Mesothelial cell of epicardium (in vitro differentiated cells): ENCODE measurements around the gene ST8SIA4. TPM values are rescaled to one million over a fixed set of nuclear protein-coding genes. Genes with fewer than 3 reads are reported as not detected.

Experiments
- DNase-seq, 2 experiments: peaks; one replicate each; pipeline ENCODE4 v3.0.0; 2021; ENCODE audit warnings: low spot score in 2 of 2; ENCODE audit not compliant: unreplicated experiment in 2 of 2
- H3K27ac Mint-ChIP-seq: 2 replicates; pipeline ENCODE4 v1.8.0; 2021; ENCODE audit warnings: mixed read lengths
- H3K27me3 Mint-ChIP-seq: 2 replicates; pipeline ENCODE4 v1.8.0; 2021; ENCODE audit warnings: low read depth, mixed read lengths
- H3K36me3 Mint-ChIP-seq: 2 replicates; pipeline ENCODE4 v1.8.0; 2021; ENCODE audit warnings: mixed read lengths
- H3K4me1 Mint-ChIP-seq: 2 replicates; pipeline ENCODE4 v1.8.0; 2021; ENCODE audit warnings: mixed read lengths
- H3K4me3 Mint-ChIP-seq: 2 replicates; pipeline ENCODE4 v1.8.0; 2021; ENCODE audit warnings: mild to moderate bottlenecking, moderate library complexity, mixed read lengths
- H3K9me3 Mint-ChIP-seq: 2 replicates; pipeline ENCODE4 v1.8.0; 2021; ENCODE audit warnings: mixed read lengths
- total RNA-seq: library from RNA; stranded (reverse); gene quantifications from 3 replicates; pipeline ENCODE4 v1.2.1, GENCODE V29; 2021
- TF ChIP-seq, protein P1 (sequence below): fragments of 200-600 bp; sonication (generic); IDR thresholded peaks from one replicate; pipeline ENCODE4 v1.5.0; 2021; ENCODE audit warnings: antibody characterized with exemption; ENCODE audit not compliant: unreplicated experiment

Gene ST8SIA4
- total RNA-seq, 1 donor from 2014 or later = 9.6 TPM

DNA sequence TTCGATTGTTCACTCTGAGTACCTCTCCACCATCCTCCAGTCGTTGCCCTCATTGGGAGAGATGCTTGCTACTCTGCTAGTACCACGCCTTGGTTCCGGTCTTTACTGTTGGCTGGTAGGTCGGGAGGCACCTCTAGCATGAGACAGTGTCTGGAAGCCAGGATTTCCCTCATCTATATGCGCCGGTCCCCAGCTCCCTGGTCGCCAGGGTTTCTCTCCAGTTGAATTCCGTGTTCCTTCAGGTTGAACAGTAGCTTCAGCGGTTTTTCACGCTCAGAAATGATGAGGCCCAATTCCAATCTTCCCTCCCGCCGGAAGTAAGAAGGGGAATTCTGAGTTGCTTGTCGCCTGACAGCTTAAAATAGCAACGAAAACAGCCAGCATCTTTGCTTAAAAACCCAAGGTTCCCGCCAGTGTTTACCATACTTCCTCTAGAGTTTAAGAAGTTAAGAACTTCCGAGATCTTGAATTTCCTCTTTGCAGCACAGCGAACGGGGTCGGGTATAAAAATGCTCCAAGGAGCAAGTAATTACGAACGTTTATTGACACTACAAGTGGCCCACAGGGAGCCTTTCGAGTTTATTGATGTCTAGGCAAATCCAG is 1.3 kb upstream of the ST8SIA4 start:
- Mint-ChIP-seq H3K4me1 (peaks cover 29% of the 10 kb centered on the region), H3K27ac (no peak overlapping the region), H3K27me3 (peaks cover 85% of the 10 kb centered on the region), H3K4me3 (peak overlapping the region; percentile 66), H3K9me3 (no peaks in the 10 kb centered on the region), H3K36me3 (no peaks in the 10 kb centered on the region)
- no peak for DNase-seq
- TF ChIP-seq, protein P1, sequence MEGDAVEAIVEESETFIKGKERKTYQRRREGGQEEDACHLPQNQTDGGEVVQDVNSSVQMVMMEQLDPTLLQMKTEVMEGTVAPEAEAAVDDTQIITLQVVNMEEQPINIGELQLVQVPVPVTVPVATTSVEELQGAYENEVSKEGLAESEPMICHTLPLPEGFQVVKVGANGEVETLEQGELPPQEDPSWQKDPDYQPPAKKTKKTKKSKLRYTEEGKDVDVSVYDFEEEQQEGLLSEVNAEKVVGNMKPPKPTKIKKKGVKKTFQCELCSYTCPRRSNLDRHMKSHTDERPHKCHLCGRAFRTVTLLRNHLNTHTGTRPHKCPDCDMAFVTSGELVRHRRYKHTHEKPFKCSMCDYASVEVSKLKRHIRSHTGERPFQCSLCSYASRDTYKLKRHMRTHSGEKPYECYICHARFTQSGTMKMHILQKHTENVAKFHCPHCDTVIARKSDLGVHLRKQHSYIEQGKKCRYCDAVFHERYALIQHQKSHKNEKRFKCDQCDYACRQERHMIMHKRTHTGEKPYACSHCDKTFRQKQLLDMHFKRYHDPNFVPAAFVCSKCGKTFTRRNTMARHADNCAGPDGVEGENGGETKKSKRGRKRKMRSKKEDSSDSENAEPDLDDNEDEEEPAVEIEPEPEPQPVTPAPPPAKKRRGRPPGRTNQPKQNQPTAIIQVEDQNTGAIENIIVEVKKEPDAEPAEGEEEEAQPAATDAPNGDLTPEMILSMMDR = no peak

DNA sequence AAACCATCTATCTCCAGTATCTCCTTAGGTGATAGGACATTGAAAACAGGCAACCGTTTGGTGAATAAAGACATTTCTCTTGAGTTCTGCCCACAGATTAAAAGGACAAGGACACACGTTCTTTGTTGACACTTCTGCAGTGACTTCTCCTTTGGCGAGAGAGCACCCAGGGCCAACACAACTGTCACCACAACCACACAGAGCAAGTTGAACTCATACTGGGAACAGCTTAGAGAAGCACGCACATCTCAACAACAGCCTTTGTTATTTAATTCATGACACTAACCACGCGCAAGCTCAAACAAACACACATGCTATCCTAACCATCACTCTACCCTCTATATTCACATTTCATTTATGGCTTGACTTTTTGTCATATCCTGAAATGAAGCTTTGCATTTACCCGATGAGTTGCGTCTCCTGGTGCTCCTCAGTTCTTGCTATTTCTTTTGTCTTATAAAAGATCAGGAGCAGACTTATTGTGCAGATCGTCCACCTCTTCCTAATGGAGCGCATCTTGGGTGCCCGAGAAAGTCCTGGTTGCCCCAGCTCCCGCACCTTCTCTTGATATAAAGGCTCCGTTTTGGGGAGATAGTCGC is 543 bp downstream of the ST8SIA4 start:
- peak overlapping the region; percentile 66 for H3K4me3 Mint-ChIP-seq

DNA sequence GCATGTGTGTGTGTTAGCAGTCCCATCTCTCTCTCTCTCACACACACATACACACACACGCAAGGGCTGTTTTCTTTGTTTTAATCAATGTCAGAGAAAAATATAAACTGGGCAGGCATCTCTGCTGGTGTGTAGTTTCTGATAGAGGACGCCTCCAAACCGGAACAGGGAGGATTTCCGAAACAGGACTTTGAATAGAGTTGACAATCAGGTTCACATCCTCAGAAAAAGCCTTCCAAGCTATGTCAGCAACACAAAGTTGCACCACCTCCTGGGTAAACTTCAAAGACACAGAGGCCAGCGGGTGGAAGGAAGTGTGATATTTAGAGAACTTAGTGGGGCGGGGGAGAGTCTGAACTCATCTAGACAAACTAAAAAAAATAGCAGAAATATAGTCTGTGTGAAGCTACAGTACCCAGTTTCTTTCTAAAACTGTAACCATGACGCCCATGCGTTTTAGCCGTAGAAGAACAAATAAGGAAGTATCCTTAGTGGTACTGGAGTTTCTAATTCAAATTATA is 1.2 kb downstream of the ST8SIA4 start:
- TF ChIP-seq, protein P1 = no peak
- peaks cover 85% of the 10 kb centered on the region for H3K27me3 Mint-ChIP-seq
- no peak overlapping the region for H3K27ac Mint-ChIP-seq
- DNase-seq = no peak
- H3K36me3 Mint-ChIP-seq = no peaks in the 10 kb centered on the region
- peaks cover 29% of the 10 kb centered on the region for H3K4me1 Mint-ChIP-seq
- peak overlapping the region; percentile 66 for H3K4me3 Mint-ChIP-seq
- H3K9me3 Mint-ChIP-seq = no peaks in the 10 kb centered on the region

More for the DNA sequence above, 543 bp downstream of the ST8SIA4 start:
- peaks cover 29% of the 10 kb centered on the region for H3K4me1 Mint-ChIP-seq
- no peak for DNase-seq
- peaks cover 88% of the 10 kb centered on the region for H3K27me3 Mint-ChIP-seq
- TF ChIP-seq, protein P1 = no peak
- no peaks in the 10 kb centered on the region for H3K36me3 Mint-ChIP-seq
- no peaks in the 10 kb centered on the region for H3K9me3 Mint-ChIP-seq
- no peak overlapping the region for H3K27ac Mint-ChIP-seq

DNA sequence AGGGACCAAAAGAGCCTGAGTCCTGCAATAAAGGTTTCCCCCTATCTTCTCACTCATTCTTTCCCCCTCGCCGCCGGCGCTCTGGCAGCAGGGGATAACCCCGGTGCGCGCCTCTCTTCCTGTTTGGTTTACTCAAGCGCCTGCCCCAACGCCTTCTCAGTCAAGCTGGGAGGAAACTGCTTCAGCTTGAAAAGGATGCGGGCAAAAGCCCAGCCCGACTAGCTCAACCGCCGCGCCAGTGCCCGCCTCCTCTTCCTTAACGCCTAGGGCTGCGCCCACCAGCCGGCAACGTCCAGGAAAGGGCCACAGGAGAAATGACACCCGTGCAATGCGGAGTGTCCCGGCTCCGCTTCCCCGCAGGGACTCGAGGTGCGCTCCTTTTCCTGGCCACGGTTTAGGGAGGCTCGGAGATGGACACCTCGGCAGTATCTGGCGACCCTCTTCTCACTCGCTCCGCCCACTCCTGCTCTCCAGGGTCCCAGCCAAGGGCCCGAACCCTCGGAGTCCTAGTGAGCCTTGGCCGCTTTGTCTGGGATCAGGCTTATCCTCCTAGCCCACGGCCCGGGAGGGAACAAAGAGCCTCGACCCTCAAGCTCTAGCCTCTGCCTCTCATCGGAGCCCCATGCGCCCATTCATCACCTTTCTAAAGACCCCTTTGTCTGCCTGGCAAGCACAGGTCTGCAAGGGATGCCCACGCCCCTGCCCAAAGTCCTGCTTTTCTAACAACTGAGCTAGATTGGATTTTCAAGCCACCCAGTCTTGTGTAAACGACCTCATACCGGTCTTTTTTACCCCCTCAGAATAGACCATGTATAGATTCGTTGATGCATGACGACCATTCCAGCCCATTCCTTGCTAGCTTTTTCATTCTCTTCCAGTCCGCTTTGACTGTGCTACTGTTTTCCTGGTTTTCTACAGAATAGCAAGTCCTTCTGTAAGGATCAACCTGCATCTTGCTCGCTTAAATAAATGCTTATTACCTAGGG is 2.0 kb downstream of the ST8SIA4 start:
- TF ChIP-seq, protein P1 = no peak
- peaks cover 29% of the 10 kb centered on the region for H3K4me1 Mint-ChIP-seq
- H3K27me3 Mint-ChIP-seq = peaks cover 82% of the 10 kb centered on the region
- H3K9me3 Mint-ChIP-seq = no peaks in the 10 kb centered on the region
- peak overlapping the region; percentile 66 for H3K4me3 Mint-ChIP-seq
- H3K27ac Mint-ChIP-seq = peak overlapping the region; percentile 13
- peak in 1 of 2 experiments; percentile 50 for DNase-seq
- H3K36me3 Mint-ChIP-seq = no peaks in the 10 kb centered on the region

DNA sequence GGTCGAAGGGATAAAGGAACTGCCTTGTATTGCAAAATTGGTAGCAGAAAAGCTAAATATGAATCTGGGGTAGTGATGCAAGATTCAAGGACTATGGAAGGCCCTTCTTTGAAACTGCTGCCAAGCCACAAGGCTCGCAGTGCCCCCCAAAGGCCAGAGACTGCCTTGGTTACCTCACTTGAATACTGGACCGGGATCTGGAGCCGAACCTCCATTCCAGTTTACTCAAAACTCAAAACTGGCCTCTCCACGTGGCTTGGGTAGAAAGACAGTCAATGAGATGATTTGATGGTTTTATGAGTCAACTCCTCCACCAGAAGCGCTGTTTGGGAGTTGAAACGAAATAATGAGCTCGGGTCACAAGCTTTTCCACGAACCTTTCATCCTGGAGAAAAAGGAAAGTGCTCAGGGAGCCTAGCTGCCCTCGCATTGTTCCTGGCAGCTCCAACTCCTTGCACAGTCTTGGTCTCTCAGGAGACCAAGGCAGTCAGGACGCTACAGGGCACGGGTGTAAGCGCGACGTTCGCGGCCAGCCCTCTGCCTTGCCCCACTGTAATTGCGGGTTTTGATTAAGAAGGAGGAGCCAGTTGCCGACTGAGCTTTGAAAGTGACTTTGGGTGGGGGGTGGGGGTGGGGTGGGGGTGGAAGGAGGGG is 2.8 kb downstream of the ST8SIA4 start:
- Mint-ChIP-seq H3K4me3 (peak overlapping the region; percentile 66), H3K36me3 (no peaks in the 10 kb centered on the region), H3K4me1 (peaks cover 29% of the 10 kb centered on the region), H3K27ac (no peak overlapping the region), H3K27me3 (peaks cover 81% of the 10 kb centered on the region), H3K9me3 (no peaks in the 10 kb centered on the region)
- TF ChIP-seq, protein P1 = no peak
- peak in 1 of 2 experiments; percentile 39 for DNase-seq
